ENCODE data around the gene ZSCAN16. TPM values are rescaled to one million over a fixed set of nuclear protein-coding genes. Genes with fewer than 3 reads are reported as not detected.
"Not testable (repeated sequence)": the region's sequence is repeated elsewhere in the genome, so short reads cannot be mapped to it uniquely, and the experiment has no call there.

Gene ZSCAN16
- 8.0 and 8.7 TPM in 2 replicates for total RNA-seq

DNA sequence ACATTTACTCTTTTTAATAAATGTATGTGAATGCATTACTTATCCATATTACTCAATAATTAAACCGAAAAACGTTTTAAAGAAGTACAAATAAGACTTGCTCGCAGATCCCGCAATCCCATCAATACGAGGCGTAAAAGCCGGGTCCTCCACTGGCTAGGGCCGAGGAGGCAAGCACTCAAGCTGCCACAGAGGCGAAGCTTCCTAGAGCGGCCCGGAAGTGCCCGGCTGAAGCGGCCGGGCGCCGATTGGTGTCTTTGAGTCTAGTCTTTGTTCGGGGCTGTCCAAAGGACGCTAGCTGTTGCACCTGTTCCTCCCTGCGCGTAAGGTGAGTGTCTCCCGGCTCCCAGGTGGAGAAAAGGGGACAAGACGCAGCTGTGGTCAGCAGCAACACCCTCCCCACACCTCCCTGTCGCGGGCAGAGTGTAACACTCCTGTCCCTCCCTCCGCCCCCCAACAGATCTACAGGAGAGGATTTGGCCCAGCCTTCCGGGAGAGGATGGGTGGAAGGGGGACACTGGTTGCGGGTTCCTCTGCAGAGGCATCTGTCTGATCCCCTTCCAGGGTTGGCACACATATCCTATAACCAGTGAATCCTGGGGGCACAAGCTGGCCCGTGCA is at the start of gene ZSCAN16:
Gene ZSCAN16 (plus strand): TSS at position 260 of the 621 bp plus-strand sequence. CDS start 835 bp downstream, outside the sequence.
- peak; percentile 74 for DNase-seq (ENCODE audit: low read depth)

DNA sequence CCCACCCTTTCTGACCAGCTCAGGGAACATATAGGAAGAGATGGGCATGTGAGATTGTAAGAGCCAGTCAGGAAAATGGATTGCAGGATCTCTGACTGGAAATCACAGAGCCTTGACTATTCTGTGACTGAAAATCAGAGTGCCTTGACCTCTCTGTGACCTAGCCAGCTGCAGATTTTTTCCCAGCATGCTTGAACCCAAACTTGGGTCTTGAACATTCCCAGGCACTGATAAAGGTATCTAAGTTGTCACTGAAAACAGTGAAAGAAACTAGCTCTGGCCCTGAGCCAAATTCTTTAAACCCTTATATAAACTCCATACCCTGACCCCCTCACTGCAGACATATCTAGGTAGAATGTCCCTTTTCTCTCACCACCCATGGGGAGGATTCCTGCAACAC is 46.4 kb upstream of the ZSCAN16 start:
- no peak for DNase-seq (ENCODE audit: low read depth)

DNA sequence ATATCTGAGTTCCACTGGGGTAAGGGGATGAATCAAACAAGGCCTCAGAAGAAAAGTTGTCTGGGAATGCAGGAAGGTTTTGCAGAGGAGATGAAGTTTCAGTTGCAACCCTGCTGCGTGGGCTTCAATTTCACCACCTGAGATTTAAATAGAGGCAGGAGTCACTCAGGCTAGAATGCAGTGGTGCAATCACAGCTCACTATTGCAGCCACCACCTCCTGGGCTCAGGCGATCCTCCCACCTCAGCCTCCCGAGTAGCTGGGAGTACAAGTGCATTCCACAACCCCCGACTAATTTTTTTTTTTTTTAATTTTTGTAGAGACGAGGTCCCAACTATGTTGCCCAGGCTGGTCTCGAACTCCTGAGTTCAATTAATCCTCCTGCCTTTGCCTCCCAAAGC is 45.6 kb upstream of the ZSCAN16 start:
- no peak for DNase-seq (ENCODE audit: low read depth)

DNA sequence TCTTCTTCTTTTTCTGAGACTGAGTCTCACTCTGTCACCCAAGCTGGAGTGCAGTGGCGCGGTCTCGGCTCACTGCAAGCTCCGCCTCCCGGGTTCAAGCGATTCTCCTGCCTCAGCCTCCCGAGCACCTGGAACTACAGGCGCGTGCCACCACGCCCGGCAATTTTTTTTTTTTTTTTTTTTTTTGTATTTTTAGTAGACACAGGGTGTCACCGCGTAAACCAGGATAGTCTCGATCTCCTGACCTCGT is 44.1 kb upstream of the ZSCAN16 start, which contains the start of gene ZNF165:
Gene ZNF165 (plus strand): TSS at position 188 of the 250 bp plus-strand sequence. CDS start 4,913 bp downstream, outside the sequence.
- DNase-seq (ENCODE audit: low read depth): not testable (repeated sequence)

DNA sequence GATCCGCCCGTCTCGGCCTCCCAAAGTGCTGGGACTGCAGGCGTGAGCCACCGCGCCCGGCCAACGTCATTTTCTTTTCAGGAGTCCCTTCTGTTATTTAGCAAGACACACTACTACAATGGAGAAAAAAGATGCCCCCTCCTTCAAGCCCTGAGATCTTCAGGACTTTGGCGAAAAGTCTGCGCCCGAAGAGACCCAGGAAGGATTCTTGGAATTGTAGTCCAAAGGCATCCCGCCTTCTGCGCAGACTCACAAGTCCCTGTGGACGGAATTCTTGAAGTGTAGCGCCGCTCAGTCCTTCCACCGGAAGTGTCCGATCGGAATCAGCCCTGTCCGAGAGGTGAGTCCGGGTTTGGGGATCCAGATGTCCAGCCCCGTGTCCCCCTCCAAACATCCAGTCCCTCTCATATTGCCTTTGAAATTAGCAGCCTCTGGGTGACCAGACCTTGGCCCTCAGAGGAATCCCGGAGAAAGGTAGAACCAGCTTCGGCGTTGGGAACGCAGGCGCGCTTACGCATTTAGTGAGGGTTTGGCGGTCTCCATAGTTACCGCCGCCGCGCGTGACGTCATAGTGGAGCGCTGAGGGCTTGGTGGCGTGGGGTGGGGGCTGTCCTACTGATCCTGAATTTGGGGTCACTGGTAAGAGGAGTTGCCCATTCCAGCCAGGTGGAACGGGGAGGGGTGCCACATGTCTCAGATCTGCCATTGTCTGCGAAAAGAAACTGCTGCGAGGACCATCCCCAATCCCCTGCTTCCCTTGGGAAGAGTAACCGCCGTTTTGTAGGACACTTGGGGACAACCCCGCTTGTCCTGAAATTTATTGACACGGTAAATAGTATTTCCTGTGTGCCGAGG is 43.6 kb upstream of the ZSCAN16 start:
- DNase-seq (ENCODE audit: low read depth): peak; percentile 93

DNA sequence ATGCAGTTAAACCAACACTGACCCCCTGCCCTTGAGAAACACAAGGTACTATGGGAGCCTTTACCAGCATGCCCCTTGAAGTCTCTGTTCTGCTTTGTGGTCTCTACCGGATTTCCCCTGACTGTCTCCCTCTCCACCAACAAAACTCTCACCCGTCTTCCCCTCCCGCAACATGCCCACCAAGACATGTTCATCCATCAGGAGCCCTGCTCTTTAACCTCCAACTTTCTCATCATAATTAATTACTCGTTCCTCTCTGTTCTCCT is 43.0 kb upstream of the ZSCAN16 start:
- no peak for DNase-seq (ENCODE audit: low read depth)

DNA sequence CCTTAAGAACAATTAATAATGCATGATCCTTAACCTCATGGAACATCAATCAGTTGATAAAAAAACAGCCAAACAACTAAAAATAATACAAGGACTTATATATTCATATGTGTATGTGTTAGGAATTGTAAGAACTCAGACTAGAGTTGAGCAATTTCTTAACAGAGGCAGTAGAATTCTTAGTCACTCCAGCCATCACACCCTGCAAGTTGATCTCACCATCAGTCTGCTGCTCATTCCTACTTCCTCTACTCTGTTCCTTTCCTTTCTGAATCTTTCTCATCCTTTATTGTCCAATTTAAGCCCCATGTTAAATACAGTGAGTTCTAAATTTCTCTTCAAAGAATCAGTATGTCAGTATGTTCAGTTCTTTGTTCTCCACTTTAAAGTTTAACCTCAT is 41.5 kb upstream of the ZSCAN16 start:
- peak; percentile 1 for DNase-seq (ENCODE audit: low read depth)

DNA sequence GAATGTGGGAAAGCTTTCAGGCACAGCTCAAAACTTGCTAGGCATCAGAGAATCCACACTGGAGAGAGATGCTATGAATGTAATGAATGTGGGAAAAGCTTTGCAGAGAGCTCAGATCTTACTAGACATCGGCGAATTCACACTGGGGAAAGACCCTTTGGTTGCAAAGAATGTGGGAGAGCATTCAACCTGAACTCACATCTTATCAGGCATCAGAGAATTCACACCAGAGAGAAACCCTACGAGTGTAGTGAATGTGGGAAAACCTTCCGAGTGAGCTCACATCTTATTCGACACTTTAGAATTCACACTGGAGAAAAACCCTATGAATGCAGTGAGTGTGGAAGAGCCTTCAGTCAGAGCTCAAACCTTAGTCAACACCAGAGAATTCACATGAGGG is 35.4 kb upstream of the ZSCAN16 start:
- no peak for DNase-seq (ENCODE audit: low read depth)

DNA sequence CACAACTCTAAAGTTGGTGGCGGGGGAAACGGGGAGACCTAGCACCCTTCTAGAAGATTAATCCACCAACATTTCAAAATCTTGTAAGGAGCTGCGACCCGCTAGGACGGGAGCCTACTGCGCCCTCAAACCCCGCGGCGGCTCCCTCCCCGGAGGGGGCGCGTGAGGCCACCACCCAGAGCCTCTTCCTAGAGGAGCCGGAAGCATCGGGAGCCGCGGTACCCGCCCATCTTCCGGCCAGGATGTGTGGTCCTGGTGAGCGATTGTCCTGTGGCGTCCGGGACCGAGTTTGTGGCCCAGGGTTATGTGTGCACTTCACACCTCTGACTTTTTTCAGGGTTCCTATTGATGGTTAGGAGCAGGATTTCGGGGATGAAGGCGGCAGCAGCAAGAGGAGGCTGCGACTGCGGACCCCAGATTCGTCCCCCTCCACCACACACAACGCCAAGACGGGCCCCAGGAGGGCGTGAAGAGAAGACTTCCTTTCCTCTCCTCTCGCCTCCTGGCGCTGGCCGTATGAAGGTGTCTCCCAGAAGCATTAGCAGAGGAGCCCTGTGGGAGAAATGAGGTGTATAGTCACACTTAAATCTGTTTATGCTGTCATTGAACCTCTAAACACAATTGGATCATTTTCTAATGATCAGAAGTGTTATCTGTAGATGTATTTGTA is 33.4 kb upstream of the ZSCAN16 start:
- DNase-seq (ENCODE audit: low read depth): no peak

DNA sequence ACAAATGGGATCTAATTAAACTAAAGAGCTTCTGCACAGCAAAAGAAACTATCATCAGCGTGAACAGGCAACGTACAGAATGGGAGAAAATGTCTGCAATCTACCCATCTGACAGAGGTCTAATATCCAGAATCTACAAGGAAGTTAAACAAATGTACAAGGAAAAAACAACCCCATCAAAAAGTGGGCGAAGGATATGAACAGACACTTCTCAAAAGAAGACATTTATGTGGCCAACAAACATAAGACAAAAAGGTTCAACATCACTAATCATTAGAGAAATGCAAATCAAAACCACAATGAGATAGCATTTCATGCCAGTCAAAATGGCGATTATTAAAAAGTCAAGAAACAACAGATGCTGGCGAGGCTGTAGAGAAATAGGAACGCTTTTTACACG is 22.2 kb upstream of the ZSCAN16 start:
- DNase-seq (ENCODE audit: low read depth): not testable (repeated sequence)

DNA sequence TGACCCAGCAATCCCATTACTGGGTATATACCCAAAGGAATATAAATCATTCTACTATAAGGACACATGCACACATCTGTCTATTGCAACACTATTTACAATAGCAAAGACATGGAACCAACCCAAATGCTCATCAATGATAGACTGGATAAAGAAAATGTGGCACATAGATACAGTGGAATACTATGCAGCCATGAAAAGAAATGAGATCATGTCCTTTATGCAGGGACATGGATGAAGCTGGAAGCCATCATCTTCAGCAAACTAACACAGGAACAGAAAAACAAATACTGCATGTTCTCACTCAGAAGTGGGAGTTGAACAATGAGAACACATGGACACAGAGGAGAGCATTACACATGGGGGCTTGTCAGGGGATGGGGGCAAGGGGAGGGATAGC is 21.7 kb upstream of the ZSCAN16 start:
- DNase-seq (ENCODE audit: low read depth): not testable (repeated sequence)

DNA sequence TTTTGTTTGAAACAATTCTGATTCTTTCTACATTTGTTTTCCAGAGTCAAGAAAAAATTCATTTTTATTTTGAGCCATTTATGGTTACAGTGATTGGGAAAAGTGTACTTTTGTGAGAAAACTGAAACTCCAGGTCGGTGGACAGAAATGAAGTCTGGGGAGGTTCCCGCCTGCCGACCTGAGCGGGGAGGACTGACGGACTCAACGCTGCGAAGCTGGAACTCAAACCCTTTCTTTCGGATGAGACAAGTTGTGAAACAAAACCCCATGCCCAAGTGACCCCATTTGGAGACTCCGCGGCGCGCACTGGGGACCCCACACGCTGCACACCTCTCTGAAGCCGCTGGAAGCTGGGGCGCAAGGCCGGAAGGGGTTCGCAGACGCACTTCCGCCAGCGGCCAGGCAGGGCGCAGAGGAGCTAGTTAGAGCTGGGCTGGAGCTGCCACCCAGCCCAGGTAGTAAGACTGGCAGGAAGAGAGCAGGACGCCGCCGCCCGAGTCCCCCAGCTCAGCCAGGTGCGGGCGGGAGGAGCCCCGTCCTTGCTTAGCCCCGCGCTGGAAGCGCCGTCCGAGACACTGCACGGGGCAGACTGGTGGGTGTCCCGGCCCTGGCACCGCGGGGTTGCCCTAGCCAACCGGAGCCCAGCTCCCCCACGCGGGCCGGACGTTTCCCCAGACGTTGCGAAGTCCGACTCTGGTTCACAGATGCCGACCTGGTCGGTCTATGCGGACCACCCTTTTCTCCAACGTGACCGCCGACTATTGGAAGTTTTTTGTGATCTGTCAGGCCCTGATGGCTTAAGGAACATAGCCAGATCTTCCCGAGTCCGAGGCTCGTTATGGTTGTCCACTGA is 19.8 kb upstream of the ZSCAN16 start:
- DNase-seq (ENCODE audit: low read depth): peak; percentile 69

DNA sequence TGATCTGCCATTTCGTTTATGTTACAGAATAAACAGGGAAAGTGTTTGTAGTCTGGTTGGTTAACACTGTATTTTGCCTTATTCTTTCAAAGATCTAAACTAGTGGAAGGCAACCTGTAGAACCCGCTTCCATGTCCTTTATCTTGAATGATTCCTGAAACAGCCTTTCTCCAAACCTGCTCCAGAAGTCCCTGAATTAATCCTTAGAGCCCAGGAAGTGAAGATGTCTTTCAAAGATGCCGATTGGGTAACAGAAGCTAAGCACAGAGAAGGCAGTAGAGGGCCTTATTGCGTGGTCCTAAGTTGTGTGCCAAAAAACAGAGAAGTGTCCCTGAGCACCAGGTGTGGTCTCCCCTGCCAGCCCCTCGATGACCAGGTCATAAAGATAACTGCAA is 19.2 kb upstream of the ZSCAN16 start:
- peak; percentile 38 for DNase-seq (ENCODE audit: low read depth)

DNA sequence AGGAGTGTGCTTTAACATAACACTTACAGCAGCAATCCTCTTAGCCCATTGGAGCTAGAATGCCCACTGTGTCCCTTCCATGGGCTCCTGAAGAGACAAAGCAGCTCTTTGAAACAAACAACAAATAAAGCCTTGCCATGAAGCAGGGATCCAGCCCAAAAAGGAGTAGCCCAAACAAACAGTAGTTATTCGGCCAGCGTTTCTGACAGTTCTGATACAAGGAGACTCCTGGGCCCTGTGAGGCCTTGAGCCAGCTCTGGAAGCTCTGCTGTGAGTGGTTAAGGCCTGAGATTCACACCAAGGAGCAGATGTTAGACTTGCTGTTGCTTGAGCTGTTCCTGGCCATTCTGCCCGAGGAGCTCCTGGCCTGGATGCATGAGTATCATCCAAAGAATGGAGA is 16.9 kb upstream of the ZSCAN16 start:
- DNase-seq (ENCODE audit: low read depth): no peak

DNA sequence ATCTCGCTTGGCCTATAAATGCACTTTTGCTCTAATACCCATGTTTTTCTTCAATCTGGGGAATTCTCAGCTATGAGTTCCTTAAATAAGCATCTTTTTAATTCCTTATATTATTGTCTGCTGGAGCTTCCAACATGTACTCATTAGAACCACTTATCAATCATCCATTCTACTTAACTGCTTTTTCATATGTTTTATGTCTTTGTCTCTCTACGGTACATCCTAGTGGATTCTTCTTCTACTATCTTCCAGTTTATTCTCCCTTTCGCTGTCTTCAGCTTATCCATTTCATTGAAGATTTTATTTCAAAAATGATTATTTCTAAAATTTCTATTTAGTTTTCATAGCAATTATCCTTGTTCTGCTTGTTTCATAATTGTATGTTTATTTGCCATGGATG is 12.4 kb upstream of the ZSCAN16 start:
- DNase-seq (ENCODE audit: low read depth): no peak

DNA sequence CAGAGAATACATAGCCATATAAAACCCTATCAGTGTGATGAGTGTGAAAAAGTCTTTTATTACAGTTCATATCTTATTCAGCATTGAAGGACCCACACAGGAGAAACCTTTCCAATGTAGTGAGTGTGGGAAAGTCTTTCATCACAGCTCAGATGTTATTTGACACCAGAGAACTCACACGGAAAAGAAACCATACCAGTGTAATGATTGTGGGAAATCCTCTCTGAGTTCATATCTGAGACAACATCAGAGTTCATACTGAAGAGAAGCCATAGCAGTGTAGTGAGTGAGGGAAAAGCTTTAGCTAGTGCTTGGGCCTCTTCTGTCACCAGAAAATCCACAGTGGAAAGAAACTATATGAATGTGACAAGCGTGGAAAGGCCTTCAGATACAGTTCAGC is 8.6 kb upstream of the ZSCAN16 start:
- no peak for DNase-seq (ENCODE audit: low read depth)

DNA sequence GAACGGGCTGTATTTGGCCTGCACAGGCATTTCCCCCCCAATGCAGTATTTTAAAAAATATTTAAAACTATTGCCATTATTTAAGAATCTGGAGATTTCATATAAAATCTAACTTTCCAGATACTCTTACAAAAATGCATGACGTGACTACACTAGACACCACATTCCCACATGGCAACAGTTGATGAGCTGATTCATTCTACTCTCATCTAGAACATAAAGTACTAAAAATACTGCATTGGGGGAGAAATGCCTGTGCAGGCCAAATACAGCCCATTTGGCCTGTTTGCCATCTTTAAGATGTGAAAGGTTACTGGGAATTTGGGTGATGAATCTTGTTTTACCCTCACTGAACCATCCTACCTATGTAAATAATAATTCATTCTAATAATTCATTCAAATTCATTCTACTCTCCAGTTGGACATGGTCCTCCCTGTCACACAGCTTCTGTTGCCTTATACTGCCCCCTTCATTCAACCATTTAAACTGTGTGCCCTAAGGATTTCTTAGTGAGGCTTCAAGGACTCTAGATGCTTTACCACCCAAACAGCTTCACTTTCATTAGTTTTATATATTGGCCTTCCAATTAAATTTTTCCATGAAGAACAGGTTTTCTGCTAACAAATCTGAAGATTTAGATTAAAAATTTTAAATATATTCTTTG is 6.9 kb upstream of the ZSCAN16 start:
- DNase-seq (ENCODE audit: low read depth): no peak

DNA sequence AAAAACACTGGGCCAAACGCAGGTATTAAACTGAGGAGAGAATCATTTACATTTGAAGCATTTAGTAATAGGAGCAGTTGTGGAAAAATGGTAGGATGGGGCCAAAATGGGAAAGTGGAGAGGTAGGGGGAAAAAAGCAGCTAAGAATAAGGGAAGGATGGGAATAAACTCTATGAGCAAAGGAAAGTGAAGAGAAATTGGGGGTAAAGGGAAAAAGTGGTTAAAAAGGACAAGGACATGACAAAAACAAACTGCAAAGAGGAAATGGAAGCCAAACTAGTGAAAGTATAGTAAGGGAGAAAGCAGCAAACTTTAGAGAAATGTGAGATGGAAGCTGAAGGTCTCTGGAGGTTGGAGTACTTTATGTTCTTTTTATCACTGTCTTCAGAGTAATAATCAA is 6.2 kb upstream of the ZSCAN16 start:
- no peak for DNase-seq (ENCODE audit: low read depth)

DNA sequence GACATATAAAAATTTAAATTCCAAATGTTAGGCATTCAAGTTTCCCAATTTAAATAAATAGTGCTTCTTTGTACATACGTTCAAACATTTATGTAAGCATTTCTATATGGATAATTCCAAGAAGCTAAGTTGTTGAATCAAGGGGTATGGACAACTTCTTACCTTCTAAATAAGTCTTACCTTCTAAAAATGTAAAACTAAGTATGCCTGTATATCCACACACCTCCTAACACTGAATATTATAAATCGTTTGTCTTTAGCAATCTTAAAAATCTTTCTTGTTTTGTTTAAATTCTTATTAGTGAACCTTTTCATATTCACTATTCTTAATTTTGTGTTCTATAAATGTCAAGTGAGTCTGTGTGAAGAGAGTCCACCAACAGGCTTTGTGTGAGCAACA is 2.5 kb upstream of the ZSCAN16 start:
- DNase-seq (ENCODE audit: low read depth): no peak

DNA sequence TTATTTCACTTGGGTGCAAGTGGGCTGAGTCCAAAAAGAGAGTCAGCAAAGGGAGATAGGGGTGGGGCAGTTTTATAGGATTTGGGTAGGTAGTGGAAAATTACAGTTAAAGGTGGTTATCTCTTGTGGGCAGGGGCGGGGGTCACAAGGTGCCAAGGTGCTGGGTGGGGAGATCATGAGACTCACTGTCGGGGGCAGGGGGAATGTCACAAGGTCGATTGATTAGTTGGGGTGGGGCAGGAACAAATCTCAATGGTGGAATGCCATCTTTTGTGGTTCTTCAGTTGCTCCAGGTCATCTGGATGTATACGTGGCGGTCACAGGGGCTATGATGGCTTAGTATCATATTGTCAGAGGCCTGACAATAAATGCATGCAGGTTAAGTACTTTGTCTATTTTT is 2.1 kb upstream of the ZSCAN16 start:
- not testable (repeated sequence) for DNase-seq (ENCODE audit: low read depth)

DNA sequence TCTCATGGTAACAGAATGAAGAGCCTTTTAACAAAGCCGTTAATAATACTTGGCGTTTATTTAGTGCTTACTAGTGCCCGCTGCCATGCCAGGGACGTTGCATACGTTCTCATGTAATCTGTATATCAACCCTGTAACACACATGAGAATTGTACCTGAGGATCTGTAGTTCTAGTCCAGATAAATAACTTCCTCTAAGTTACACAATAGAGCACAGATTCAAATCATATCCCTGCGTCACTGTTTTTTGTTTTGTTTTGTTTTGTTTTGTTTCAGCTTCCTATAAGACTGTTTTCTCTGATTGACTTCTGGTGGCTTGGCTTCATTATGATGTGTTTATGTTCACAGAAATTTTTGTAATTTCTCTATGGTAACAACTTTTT is 553 bp downstream of the ZSCAN16 start:
- no peak for DNase-seq (ENCODE audit: low read depth)

DNA sequence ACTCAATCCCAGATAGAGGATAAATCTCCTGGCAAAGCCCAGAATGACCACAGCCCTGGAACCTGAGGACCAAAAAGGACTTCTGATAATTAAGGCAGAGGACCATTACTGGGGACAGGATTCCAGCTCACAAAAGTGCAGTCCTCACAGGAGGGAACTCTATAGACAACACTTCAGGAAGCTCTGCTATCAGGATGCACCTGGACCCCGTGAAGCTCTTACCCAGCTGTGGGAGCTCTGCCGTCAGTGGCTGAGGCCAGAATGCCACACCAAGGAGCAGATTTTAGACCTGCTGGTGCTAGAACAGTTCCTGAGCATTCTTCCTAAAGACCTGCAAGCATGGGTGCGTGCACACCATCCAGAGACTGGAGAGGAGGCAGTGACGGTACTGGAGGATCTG is 992 bp downstream of the ZSCAN16 start:
- DNase-seq (ENCODE audit: low read depth): no peak
